Activated B cell treated with CpG ODN at 0.5 μM for 24 hours (primary cell): ENCODE results near the gene RASSF7. TPM values are rescaled to one million over a fixed set of nuclear protein-coding genes. Genes with fewer than 3 reads are reported as not detected.
A peak's percentile ranks its signal among the peaks of the same experiment; 100 is the strongest.

Source experiments
- ATAC-seq: fragments of 200-7000 bp; cut with Tn5 transposase; one replicate; pipeline ENCODE4 v1.10.0; 2021; ENCODE audit warnings: low read depth, mild to moderate bottlenecking, moderate library complexity
- CTCF ChIA-PET: fragments of 350-600 bp; sonication (Branson Sonifier 250); formaldehyde crosslinking; loops from one replicate; lab custom pipeline; 2021; ENCODE audit warnings: antibody characterized with exemption; lab: Charles Lee
- POLR2A ChIA-PET: fragments of 350-600 bp; sonication (Branson Sonifier 250); formaldehyde crosslinking; loops from one replicate; lab custom pipeline; 2021; ENCODE audit warnings: antibody characterized with exemption; lab: Charles Lee
- DNase-seq: peaks from one replicate; pipeline ENCODE4 v3.0.0; 2022
- H3K27ac Mint-ChIP-seq: one replicate; pipeline ENCODE4 v1.8.0; 2020; ENCODE audit warnings: mixed read lengths
- H3K27me3 Mint-ChIP-seq: one replicate; pipeline ENCODE4 v1.8.0; 2021; ENCODE audit warnings: mixed read lengths
- H3K36me3 Mint-ChIP-seq: one replicate; pipeline ENCODE4 v1.8.0; 2021; ENCODE audit warnings: low read depth, mixed read lengths
- H3K4me1 Mint-ChIP-seq: one replicate; pipeline ENCODE4 v1.8.0; 2021; ENCODE audit warnings: mixed read lengths
- H3K4me3 Mint-ChIP-seq: one replicate; pipeline ENCODE4 v1.8.0; 2020; ENCODE audit warnings: mild to moderate bottlenecking, mixed read lengths
- H3K9me3 Mint-ChIP-seq: one replicate; pipeline ENCODE4 v1.8.0; 2020; ENCODE audit warnings: mixed read lengths
- CTCF ChIP-seq: fragments of 200-600 bp; IDR thresholded peaks from one replicate; pipeline ENCODE4 v1.8.0; 2022; ENCODE audit warnings: antibody characterized with exemption, mild to moderate bottlenecking
- intact Hi-C: fragments of 100-400 bp; cut with micrococcal nuclease; formaldehyde crosslinking; loops from one replicate; pipeline ENCODE4 v1.15.1; 2024
- total RNA-seq: library from RNA; stranded (reverse); gene quantifications from 2 replicates; pipeline ENCODE4 v1.2.3, GENCODE V29; 2022

The RASSF7 gene
- total RNA-seq, 1 donor from 2014 or later = 14.9 TPM

GRCh38 chr11:559020-559620, 1.6 kb upstream of the RASSF7 start:
- ATAC-seq = no peak
- Mint-ChIP-seq H3K4me3 (no peak overlapping the region), H3K4me1 (peaks cover 17% of the 10 kb centered on the region), H3K27ac (no peak overlapping the region), H3K36me3 (peaks cover 5% of the 10 kb centered on the region), H3K27me3 (no peaks in the 10 kb centered on the region), H3K9me3 (no peaks in the 10 kb centered on the region)
- no peak for TF ChIP-seq CTCF
- intact Hi-C loops = no loop called here
- ChIA-PET CTCF (no interaction called here), POLR2A (interaction anchor here (1.2 to 4.8 kb wide), 4 partner anchors 17 to 167 kb away, joined by 3 to 26 read pairs (median 11); partner anchors contain the start of genes LRRC56 and PHRF1)
- DNase-seq = no peak

- no peak for ATAC-seq
- Mint-ChIP-seq H3K36me3 (peaks cover 5% of the 10 kb centered on the region), H3K27me3 (no peaks in the 10 kb centered on the region), H3K27ac (peak overlapping the region; percentile 59), H3K9me3 (no peaks in the 10 kb centered on the region), H3K4me3 (peak overlapping the region; percentile 84), H3K4me1 (peaks cover 17% of the 10 kb centered on the region)
- no peak for TF ChIP-seq CTCF
- CTCF ChIA-PET = interaction anchor here (0.8 kb wide), 1 partner anchor 162 kb away, joined by 3 read pairs; no protein-coding TSS in a partner anchor
- intact Hi-C loops = loop anchor here (1.0 kb wide), 5 partner anchors 8 to 236 kb away; partner anchors contain the start of genes LRRC56, PHRF1 and RNH1
- POLR2A ChIA-PET = interaction anchor here (0.7 to 4.8 kb wide), 8 partner anchors 14 to 250 kb away, joined by 3 to 26 read pairs (median 4); partner anchors contain the start of genes LRRC56, PHRF1 and RPLP2
- no peak for DNase-seq
Measured at GRCh38 chr11:559712-560304, 962 bp upstream of the RASSF7 start.

- no peaks in the 10 kb centered on the region for H3K9me3 Mint-ChIP-seq
- H3K36me3 Mint-ChIP-seq = peaks cover 5% of the 10 kb centered on the region
- H3K27ac Mint-ChIP-seq = peak overlapping the region; percentile 59
- ATAC-seq = peak; percentile 15
- TF ChIP-seq CTCF = no peak
- no peak for DNase-seq
- peak overlapping the region; percentile 84 for H3K4me3 Mint-ChIP-seq
- ChIA-PET CTCF (no interaction called here), POLR2A (interaction anchor here (0.6 to 4.8 kb wide), 6 partner anchors 15 to 88 kb away, joined by 3 to 26 read pairs (median 4); partner anchors contain the start of genes HRAS, IRF7, LRRC56 and PHRF1)
- no peaks in the 10 kb centered on the region for H3K27me3 Mint-ChIP-seq
- intact Hi-C loops = no loop called here
- peaks cover 17% of the 10 kb centered on the region for H3K4me1 Mint-ChIP-seq
Measured at GRCh38 chr11:561148-562003, 606 bp downstream of the RASSF7 start.

- CTCF ChIA-PET = no interaction called here
- Mint-ChIP-seq H3K4me3 (peak overlapping the region; percentile 84), H3K36me3 (peaks cover 5% of the 10 kb centered on the region), H3K9me3 (no peaks in the 10 kb centered on the region), H3K27ac (no peak overlapping the region), H3K27me3 (no peaks in the 10 kb centered on the region), H3K4me1 (peaks cover 15% of the 10 kb centered on the region)
- no peak for TF ChIP-seq CTCF
- ATAC-seq (no peak), DNase-seq (no peak)
- POLR2A ChIA-PET = interaction anchor here (0.6 to 4.8 kb wide), 6 partner anchors 14 to 87 kb away, joined by 3 to 26 read pairs (median 4); partner anchors contain the start of genes HRAS, IRF7, LRRC56 and PHRF1
- intact Hi-C loops = no loop called here
Measured at GRCh38 chr11:562046-562645, 1.4 kb downstream of the RASSF7 start.
